HCT116 (cell line): ENCODE data around the gene CRADD. TPM values are rescaled to one million over a fixed set of nuclear protein-coding genes. Genes with fewer than 3 reads are reported as not detected.

Experiments
- ATAC-seq: fragments of 200-7000 bp; cut with Tn5 transposase; 2 replicates; pipeline ENCODE4 v1.9.1; 2020; ENCODE audit warnings: mild to moderate bottlenecking, moderate library complexity
- BruUV-seq: library from RNA; stranded (reverse); fragments of 400-500 nt; replicated peaks from 2 replicates; lab custom pipeline; 2021; lab: Mats Ljungman, UMichigan
- CTCF ChIA-PET: fragments of 300-600 bp; sonication (Branson Sonifier 250); formaldehyde crosslinking; loops from one replicate; lab custom pipeline; 2021; ENCODE audit warnings: antibody characterized with exemption; lab: Charles Lee
- POLR2A ChIA-PET: fragments of 300-600, 350-600 bp; sonication (Branson Sonifier 250); formaldehyde crosslinking; loops from one replicate; lab custom pipeline; 2021; ENCODE audit warnings: antibody characterized with exemption; lab: Charles Lee
- RAD21 ChIA-PET, 2 experiments: fragments of 300-600 bp; sonication (Branson Sonifier 250); formaldehyde crosslinking; loops; one replicate each; lab custom pipeline; 2023; ENCODE audit warnings: low total read pairs in 2 of 2; ENCODE audit not compliant: uncharacterized antibody in 2 of 2, unreplicated experiment in 2 of 2, low non-redundant PET in 1 of 2; lab: Charles Lee
- DNase-seq: peaks from one replicate; pipeline ENCODE4 v3.0.0-alpha.2; 2010; ENCODE audit warnings: low read depth, low spot score
- H2AFZ ChIP-seq: fragments of 200-600 bp; shearing (Covaris generic), sonication (generic); 2 replicates; pipeline ENCODE4 v1.6.1; 2017; ENCODE audit warnings: low read depth, mixed run types, mixed read lengths, antibody characterized with exemption, low read length; ENCODE audit not compliant: poor library complexity, severe bottlenecking
- H3K27ac ChIP-seq: 2 replicates; pipeline ENCODE4 v1.5.1; 2012; ENCODE audit warnings: low read depth, low read length
- H3K27me3 ChIP-seq: fragments of 200-600 bp; sonication (generic); 2 replicates; pipeline ENCODE4 v1.6.1; 2016; ENCODE audit warnings: mixed run types, low read length, mixed read lengths; ENCODE audit not compliant: insufficient read depth
- H3K36me3 ChIP-seq, 2 experiments: fragments of 200-500 bp in 1 of 2; fragments of 200-600 bp in 1 of 2; sonication (Bioruptor generic) in 1 of 2; sonication (generic) in 1 of 2; 2 replicates each; pipeline versions ENCODE4 v1.5.1 to v1.6.1; 2014 to 2016; ENCODE audit warnings: low read length in 2 of 2, inconsistent platforms in 1 of 2, mixed read lengths in 1 of 2, mixed run types in 1 of 2; ENCODE audit not compliant: insufficient read depth in 2 of 2, control insufficient read depth in 1 of 2
- H3K4me1 ChIP-seq, 2 experiments: fragments of 200-600 bp in 1 of 2; sonication (generic) in 1 of 2; 2 replicates each; pipeline versions ENCODE4 v1.5.1 to v1.6.1; 2012 to 2017; ENCODE audit warnings: low read length in 2 of 2, inconsistent platforms in 1 of 2, mild to moderate bottlenecking in 1 of 2, mixed read lengths in 1 of 2, mixed run types in 1 of 2, moderate library complexity in 1 of 2; ENCODE audit not compliant: insufficient read depth in 2 of 2, control insufficient read depth in 1 of 2
- H3K4me2 ChIP-seq: fragments of 200-600 bp; sonication (generic); 2 replicates; pipeline ENCODE4 v1.6.1; 2017; ENCODE audit warnings: mixed run types, low read length, mixed read lengths
- H3K4me3 ChIP-seq, 2 experiments: fragments of 200-600 bp in 1 of 2; sonication (generic) in 1 of 2; replicated peaks in 1 of 2; 2 replicates each; pipeline ENCODE4 v1.5.1; 2011 to 2016; ENCODE audit warnings: low read length in 2 of 2, control low read depth in 1 of 2, low read depth in 1 of 2, mild to moderate bottlenecking in 1 of 2, mixed read lengths in 1 of 2, mixed run types in 1 of 2
- H3K79me2 ChIP-seq: fragments of 200-600 bp; sonication (generic); 2 replicates; pipeline ENCODE4 v1.6.1; 2017; ENCODE audit warnings: mild to moderate bottlenecking, mixed run types, low read length, moderate library complexity, mixed read lengths; ENCODE audit not compliant: insufficient read depth
- H3K9ac ChIP-seq: fragments of 200-600 bp; sonication (generic); 2 replicates; pipeline ENCODE4 v1.6.1; 2016; ENCODE audit warnings: low read length, mixed read lengths
- H3K9me2 ChIP-seq: fragments of 200-600 bp; sonication (generic), shearing (Covaris generic); 2 replicates; pipeline ENCODE4 v1.6.1; 2017; ENCODE audit warnings: mixed run types, mild to moderate bottlenecking, moderate library complexity; ENCODE audit not compliant: insufficient read depth
- H3K9me3 ChIP-seq, 2 experiments: fragments of 200-500 bp in 1 of 2; fragments of 200-600 bp in 1 of 2; sonication (Bioruptor generic) in 1 of 2; sonication (generic) in 1 of 2; 2 replicates each; pipeline ENCODE4 v1.6.1; 2014 to 2017; ENCODE audit warnings: low read length in 2 of 2, mixed read lengths in 2 of 2, inconsistent platforms in 1 of 2, low read depth in 1 of 2, mild to moderate bottlenecking in 1 of 2, mixed run types in 1 of 2, moderate library complexity in 1 of 2; ENCODE audit not compliant: control insufficient read depth in 1 of 2, insufficient read depth in 1 of 2
- H4K20me1 ChIP-seq: fragments of 200-600 bp; sonication (generic), shearing (Covaris generic); 2 replicates; pipeline ENCODE4 v1.6.1; 2017; ENCODE audit warnings: mixed run types, mild to moderate bottlenecking, moderate library complexity; ENCODE audit not compliant: insufficient read depth
- CTCF ChIP-seq, 3 experiments: fragments of 200-600 bp in 1 of 3; sonication (generic) in 1 of 3; IDR thresholded peaks in 2 of 3; conservative IDR thresholded peaks in 1 of 3; 2 replicates each; pipeline ENCODE4 v1.5.1; 2012 to 2017; ENCODE audit warnings: low read depth in 2 of 3, low read length in 2 of 3, antibody characterized with exemption in 1 of 3, borderline replicate concordance in 1 of 3, control low read depth in 1 of 3, mild to moderate bottlenecking in 1 of 3, mixed read lengths in 1 of 3, mixed run types in 1 of 3, moderate library complexity in 1 of 3; ENCODE audit not compliant: insufficient read depth in 1 of 3
- ELF1 ChIP-seq: IDR thresholded peaks from 2 replicates; pipeline ENCODE4 v1.6.1; 2012; ENCODE audit warnings: low read depth, borderline replicate concordance
- MAX ChIP-seq: IDR thresholded peaks from 2 replicates; pipeline ENCODE4 v1.6.1; 2012
- ZFX ChIP-seq: fragments of 450-650 bp; IDR thresholded peaks from 2 replicates; pipeline ENCODE4 v1.6.1; 2017
- intact Hi-C: fragments of 100-400 bp; cut with micrococcal nuclease; formaldehyde crosslinking; loops from 2 replicates; pipeline ENCODE4 v1.10.0; 2022
- total RNA-seq: library from RNA; stranded (reverse); gene quantifications from one replicate; pipeline ENCODE4 v1.2.1, GENCODE V29; 2021; ENCODE audit not compliant: unreplicated experiment
- TF ChIP-seq, protein P1 (sequence below): IDR thresholded peaks from 2 replicates; pipeline ENCODE4 v1.6.1; 2012

The CRADD gene
- total RNA-seq, 1 experiment from 2014 or later: 12.2 TPM

DNA sequence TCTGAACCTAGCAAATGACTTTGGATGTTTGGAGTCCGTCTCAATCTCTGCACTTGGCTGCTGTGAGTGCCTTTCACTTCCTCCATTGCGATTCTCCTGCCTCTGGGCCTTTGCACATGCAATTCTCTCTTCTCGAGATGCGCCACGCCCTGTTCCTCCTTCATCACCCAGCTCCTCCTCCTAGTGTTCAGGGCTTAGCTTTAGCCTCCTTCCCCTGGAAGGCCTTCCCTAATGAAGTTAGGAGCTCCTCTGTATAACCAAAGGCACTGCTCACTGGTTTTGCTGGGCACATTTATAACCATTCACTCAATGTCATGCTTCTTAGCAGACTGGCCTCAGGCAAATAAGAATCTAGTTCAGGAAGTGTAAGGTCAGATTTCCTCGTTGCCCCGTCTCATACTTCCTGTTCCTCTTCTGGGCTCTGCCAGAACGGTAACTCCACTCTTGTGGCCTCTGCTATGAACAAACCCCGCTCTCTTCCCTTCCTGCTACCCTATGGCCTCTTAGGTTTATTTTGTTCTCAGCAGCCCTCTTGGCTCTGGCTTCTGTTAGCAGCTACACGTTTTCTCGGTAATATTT, 171.4 kb downstream of the CRADD start (continued):
- TF ChIP-seq CTCF (IDR thresholded peaks at IDR 0.05 in 2 of 3, conservative IDR thresholded peaks at IDR 0.05 in 1 of 3; ENCODE audit: borderline replicate concordance in 1 of 3, insufficient read depth in 1 of 3, low read depth in 2 of 3, low read length in 2 of 3): no peak
- no peak for TF ChIP-seq MAX
- no peak for TF ChIP-seq ELF1

GRCh38 chr12:93849946-93850345, 172.8 kb downstream of the CRADD start:
- ChIA-PET POLR2A (no interaction called here), CTCF (no interaction called here), RAD21 (no interaction called here)
- H3K4me3 ChIP-seq: no peak overlapping the region
- H3K9me2 ChIP-seq: no peaks in the 10 kb centered on the region
- TF ChIP-seq, protein P1, sequence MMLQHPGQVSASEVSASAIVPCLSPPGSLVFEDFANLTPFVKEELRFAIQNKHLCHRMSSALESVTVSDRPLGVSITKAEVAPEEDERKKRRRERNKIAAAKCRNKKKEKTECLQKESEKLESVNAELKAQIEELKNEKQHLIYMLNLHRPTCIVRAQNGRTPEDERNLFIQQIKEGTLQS: no peak
- TF ChIP-seq MAX (no peak), ZFX (no peak)
- H3K27ac ChIP-seq: no peak overlapping the region
- intact Hi-C loops: no loop called here
- H3K9me3 ChIP-seq: no peaks in the 10 kb centered on the region
- no TSS peak for BruUV-seq
- no peak for DNase-seq
- H3K36me3 ChIP-seq: no peaks in the 10 kb centered on the region
- H3K79me2 ChIP-seq: no peaks in the 10 kb centered on the region
- H3K27me3 ChIP-seq: no peaks in the 10 kb centered on the region
- H3K4me1 ChIP-seq: no peaks in the 10 kb centered on the region
- H4K20me1 ChIP-seq: no peaks in the 10 kb centered on the region
- no peak overlapping the region for H3K9ac ChIP-seq
- ATAC-seq: no peak
- H2AFZ ChIP-seq: no peak overlapping the region
- no peak overlapping the region for H3K4me2 ChIP-seq
